ENCODE data around the gene KLK13.

- TF ChIP-seq CTCF (IDR thresholded peaks at IDR 0.05) (no peak), POLR2A (IDR thresholded peaks at IDR 0.05) (no peak)
These were observed 46.7 kb upstream of the KLK13 start for GRCh38 chr19:51111606-51112005.

Measured in thyroid gland (tissue), 4 donors.